Effector CD8-positive, alpha-beta T cell (primary cell): ENCODE results near the gene AFF3.
"Not testable (repeated sequence)": the region's sequence is repeated elsewhere in the genome, so short reads cannot be mapped to it uniquely, and the experiment has no call there.

Experiments
- DNase-seq: peaks from one replicate; lab custom pipeline; 2025; lab: John Stamatoyannopoulos, UW

AFF3 gene

DNA sequence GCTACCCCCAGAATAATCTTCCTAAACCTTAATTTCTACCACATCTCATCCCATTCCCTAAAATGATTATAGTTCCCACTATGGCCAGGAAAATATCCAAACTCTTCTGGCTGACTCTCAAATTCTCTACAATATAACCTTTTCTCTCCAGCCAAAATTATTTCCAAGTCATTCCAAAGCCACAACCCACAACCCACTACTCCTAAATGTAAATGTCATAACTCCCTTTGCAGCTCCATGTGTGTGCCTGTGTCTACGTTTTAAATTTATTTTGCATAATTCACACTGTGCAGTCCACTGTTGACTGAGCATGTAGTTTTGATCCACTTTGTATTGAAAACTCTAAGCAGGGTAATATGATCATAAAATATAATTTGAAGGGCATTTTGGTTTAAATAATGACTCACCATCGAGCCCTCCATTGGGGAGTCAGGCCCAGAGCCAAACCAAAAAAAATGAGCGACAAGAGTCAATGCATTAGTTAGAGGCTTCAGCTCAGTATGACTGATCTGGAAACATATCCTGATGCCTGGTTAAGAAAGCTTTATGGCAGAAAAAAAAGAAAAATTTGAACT, 171.0 kb downstream of the AFF3 start:
- no peak for DNase-seq

GRCh38 chr2:99970292-99970868, 172.0 kb downstream of the AFF3 start:
- DNase-seq = no peak

GRCh38 chr2:99961196-99961913, 181.0 kb downstream of the AFF3 start:
- no peak for DNase-seq

DNA sequence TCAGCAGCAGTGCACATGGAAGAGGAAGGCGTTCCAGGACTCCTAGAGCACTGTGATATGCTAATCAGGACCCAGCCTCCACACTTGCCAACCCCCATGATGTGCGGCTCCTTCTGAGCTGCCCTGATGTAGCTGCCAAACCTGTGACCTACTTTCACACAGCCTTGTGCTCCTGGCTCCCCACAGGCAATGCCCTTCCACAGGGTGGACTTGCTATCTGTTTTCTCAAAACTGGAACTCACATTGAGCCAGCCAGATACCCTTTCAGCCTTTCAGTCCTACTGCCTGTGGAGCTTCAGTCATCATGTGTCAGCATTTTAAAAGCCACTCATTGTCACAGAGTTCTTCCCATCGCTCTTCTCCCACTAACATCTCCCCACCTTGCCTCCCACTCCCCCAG, 181.6 kb downstream of the AFF3 start:
- no peak for DNase-seq

DNA sequence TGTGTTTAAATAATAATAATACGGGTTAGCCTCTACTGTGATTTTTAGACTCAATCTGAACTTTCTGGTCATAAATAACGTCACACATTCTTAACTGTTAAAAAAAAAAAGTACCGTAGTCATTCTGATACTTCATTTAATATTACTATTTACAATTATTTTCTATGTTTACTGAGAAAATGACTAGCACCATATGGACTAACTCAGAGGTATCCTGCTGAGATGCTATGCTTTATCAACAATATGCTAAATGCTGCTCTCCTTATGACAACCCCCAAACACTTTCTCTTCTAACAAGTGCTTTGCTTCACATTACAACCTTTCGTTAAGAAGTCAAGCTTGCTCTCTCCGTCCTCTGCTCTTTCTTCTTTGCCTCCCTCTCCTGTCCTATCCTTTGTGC, 182.1 kb downstream of the AFF3 start:
- DNase-seq = no peak

DNA sequence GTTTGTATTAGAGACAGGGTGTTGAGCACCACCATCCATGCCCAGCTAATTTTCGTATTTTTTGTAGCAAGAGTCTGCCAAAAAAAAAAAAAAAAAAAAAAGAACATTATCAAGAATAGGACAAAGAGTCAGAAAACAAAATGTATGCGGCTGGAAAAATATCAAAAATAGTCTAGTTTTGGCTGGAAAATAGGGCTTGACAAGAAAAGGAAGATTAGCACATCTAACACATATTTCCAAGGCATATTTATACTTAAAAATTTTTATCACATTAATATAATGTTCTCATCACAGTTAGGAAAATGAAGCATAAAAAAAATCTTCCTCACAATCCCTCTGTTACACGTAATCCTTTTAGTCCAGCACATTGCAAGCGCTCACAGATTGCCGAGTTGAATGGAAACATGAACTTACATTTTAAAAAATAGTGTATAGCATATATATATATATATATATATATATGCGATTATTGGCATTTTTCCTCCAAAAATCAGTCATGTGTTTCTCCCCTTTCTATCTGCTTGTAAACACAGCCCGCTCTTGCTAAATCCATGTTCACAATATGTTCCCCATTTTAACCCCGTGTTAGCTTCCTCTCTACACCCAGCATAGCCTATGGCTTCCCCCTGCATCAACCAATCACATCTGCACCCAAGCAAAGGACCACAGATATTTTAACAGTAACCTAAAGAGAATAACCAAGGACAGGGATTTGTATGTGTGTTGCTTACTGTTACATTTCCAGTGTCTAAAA, 183.0 kb downstream of the AFF3 start:
- DNase-seq = no peak

DNA sequence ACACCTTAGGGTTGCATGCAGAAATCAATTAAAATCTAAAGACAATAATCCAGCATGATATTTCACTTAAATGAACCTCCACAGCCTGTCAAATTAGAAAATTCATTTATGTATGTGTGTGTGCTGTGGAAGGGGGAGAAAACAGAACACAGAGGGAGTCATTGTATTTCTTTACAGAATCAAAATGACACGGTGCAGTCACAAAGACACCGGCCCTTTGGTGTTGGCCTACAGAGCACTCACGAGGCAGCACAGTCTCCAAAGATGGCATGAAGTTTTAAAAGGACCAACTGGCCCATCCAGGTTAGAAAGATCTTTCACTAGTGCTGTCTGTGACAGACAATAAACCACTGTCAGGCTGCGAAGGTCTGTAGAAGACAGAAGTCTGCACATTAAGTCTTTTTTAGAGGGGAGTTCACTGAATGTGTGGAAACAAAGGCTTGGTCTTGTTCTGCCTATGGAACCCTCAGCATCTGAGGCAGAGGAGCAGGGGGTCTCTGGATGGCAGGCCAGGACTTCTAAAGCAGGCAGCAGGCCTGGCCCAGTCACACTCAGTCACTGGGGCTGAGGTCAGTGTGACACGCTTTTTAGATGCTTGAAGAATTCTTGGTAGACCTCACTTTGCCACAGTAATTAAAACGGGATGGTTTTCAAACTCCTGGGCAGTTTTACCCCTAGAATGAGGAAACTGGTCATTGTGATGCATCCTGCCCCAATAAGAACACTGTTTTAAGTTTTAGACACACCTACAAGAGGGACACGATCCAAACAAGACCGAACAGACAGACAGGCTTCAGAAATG, 184.9 kb downstream of the AFF3 start:
- DNase-seq = no peak

DNA sequence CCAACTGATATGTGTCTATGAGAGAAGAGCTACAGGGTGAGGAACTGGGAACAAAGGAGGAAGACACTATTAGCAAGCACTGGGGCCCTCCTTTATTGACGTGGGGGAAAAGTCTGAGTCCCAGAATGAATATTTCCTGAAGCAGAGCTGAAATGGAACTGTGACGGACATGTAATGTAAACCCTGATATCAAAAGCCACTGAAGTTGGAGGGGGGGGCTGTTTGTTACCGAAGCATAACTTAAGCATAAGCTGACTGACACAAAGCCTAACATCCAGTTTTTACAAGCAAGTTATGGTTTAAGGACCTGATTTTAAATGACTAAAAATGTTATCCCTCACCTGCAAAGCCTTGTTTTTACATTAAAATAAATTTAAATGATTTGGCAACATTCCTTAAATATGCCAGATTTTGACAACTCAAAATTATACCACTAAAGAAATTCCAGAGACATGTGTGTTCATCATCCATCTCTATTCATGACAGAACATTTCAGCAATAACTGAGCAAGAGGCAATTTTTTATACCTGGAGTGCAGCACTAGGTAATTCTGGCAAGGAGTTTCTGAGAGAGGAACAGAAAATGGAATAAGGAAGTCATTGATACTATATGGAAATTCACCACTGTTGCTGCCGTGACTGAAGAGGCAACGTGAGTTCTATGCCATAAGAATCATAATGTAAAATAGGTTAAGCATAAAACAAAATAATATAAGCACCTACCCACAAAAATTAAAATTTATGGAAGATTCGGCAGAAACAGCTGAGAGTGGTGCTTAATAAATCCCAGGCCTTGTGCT, 186.0 kb downstream of the AFF3 start:
- DNase-seq = no peak

DNA sequence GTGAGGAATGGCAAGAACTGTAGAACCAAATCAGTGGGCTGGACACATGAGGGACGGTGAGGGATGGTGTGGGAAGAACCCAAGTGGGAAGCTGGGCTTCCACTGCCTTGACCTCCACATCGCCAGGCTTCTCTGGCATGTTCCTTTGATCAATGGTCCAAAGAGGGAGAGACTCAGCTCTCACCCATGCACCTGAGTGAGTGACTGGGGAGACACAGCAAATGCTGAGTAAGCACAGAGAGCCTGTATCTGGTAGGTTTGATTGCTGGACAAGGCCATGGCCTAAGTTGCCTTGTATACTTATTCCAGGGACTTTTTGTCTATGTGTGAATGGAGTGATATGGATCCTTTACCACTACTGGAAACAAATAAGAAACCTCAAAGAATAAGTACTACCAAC, 188.6 kb downstream of the AFF3 start:
- no peak for DNase-seq

GRCh38 chr2:99949963-99950362, 192.4 kb downstream of the AFF3 start:
- DNase-seq = no peak

GRCh38 chr2:99949530-99949929, 192.9 kb downstream of the AFF3 start:
- DNase-seq = no peak

DNA sequence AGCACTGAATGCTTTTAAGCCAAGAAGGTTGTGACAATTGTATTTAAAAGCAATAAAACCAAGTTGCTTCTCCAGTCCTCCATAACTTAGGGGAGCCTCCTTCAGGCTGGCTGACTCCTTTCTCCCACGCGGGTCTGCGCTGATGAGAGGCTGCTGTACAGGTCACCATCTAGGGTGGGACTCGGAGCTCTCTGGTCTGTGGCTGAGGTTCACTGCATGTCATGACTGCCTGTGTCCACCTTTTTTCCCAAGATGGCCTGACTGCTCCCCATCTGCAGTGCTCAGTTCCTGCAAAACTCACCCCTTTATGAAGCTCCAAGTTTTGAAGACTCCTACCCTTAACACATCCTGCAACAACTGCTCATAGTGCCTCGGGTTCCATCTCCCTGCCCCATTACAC, 194.4 kb downstream of the AFF3 start:
- no peak for DNase-seq

GRCh38 chr2:99947366-99947765, 195.0 kb downstream of the AFF3 start:
- DNase-seq = not testable (repeated sequence)

DNA sequence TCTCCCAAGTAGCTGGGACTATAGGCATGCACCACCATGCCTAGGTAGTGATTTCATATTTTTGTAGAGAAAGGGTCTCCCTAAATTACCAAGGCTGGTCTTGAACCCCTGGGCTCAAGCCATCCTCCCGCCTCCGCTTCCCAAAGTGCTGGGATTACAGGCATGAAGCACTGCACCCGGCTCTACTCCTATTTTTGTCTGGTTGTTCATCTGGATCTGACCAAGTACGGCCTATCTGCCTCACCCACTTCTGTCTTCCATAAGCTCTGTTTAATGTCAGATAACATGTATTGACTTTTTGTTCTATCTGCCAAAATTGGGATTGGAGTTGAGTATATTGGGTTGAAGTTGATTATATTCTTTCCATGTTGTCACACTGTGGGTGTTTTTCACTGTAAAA, 198.4 kb downstream of the AFF3 start:
- DNase-seq = no peak

- no peak for DNase-seq
Measured at GRCh38 chr2:99942561-99943347, 199.6 kb downstream of the AFF3 start.

DNA sequence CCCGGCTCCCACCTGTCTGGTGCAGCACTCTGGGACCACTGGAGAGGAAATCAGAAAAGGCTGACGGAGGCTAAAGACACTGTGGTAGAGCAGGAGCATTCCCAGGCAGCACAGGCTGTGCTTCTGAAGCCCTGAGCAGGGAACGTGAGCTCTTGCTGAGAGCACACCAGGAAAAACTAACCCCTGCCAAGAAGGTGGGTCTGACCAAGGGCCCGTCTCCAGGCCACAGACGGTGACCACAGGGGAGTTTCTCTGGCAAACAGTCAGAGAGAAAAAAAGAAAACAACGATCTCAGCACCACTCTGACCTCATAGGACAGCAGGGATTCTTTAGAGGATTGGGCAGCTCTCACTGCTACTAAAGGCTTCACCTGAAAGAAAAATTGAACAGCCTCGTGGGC, 201.4 kb downstream of the AFF3 start:
- DNase-seq = no peak

GRCh38 chr2:99939135-99939534, 203.3 kb downstream of the AFF3 start:
- DNase-seq = no peak

- DNase-seq = no peak
Measured at GRCh38 chr2:99938250-99938649, 204.1 kb downstream of the AFF3 start.

- no peak for DNase-seq
Measured at GRCh38 chr2:99936065-99936464, 206.3 kb downstream of the AFF3 start.

- DNase-seq = no peak
Measured at GRCh38 chr2:99935662-99936061, 206.7 kb downstream of the AFF3 start.
